Bronchial epithelial cell (primary cell): ENCODE measurements around the gene WDR81. TPM values are rescaled to one million over a fixed set of nuclear protein-coding genes. Genes with fewer than 3 reads are reported as not detected.

Experiments
- DNase-seq: peaks from one replicate; pipeline ENCODE4 v3.0.0-alpha.2; 2010; ENCODE audit warnings: low read depth
- FAIRE-seq: peaks from 2 replicates; lab custom pipeline; 2011; peaks lifted over from hg19 to GRCh38; lab: Jason Lieb, UNC
- H3K27me3 ChIP-seq: 2 replicates; pipeline ENCODE4 v1.5.1; 2011; ENCODE audit warnings: low read length; ENCODE audit not compliant: control insufficient read depth, insufficient read depth
- H3K36me3 ChIP-seq: 2 replicates; pipeline ENCODE4 v1.5.1; 2011; ENCODE audit warnings: low read length; ENCODE audit not compliant: control insufficient read depth, insufficient read depth
- H3K4me3 ChIP-seq: 2 replicates; pipeline ENCODE4 v1.5.1; 2011; ENCODE audit warnings: mild to moderate bottlenecking, low read depth, low read length, control low read depth
- total RNA-seq: library from RNA; depleted of rRNA; stranded (reverse); fragments of >200 nt; gene quantifications from 2 replicates; pipeline ENCODE4 v1.2.1, GENCODE V29; 2014
- TF ChIP-seq, protein P1 (sequence below): IDR thresholded peaks from 2 replicates; pipeline ENCODE4 v1.5.1; 2011; ENCODE audit warnings: mild to moderate bottlenecking, moderate library complexity, low read length, control low read depth, inconsistent platforms; ENCODE audit not compliant: insufficient read depth, severe bottlenecking

WDR81 gene
- total RNA-seq, 1 donor from 2014 or later = 21.6 TPM

DNA sequence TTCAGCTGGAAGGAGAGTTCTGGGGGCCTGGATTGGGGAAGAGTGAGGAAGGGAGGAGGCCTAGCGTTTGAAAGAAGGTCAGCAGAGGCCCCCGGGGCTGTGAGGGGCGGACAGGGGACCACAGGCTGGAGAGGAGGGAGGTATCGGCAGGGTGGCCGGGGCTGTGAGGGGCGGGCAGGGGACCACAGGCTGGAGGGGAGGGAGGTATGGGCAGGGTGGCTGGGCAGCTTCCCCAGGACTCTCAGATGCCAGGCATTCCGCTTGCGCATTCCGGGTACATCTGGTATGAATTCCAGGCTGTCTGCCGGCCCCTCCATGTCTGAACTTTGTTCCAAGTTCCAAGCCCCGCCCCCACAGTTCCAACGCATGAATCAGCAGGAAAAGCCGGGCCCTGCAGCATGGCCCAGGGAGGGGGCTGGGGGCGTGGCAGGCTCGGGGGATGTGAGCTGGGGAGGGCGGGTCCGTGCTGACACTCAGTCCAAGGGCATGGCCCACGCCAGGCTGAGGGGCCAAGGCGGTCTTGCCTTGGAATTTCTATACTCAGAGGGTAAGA lies 10.0 kb upstream of the WDR81 start:
- peak; percentile 80 for DNase-seq
- FAIRE-seq = no peak
- Histone ChIP-seq H3K4me3 (peak overlapping the region; percentile 87), H3K27me3 (no peaks in the 10 kb centered on the region), H3K36me3 (peaks cover 25% of the 10 kb centered on the region)
- TF ChIP-seq, protein P1, sequence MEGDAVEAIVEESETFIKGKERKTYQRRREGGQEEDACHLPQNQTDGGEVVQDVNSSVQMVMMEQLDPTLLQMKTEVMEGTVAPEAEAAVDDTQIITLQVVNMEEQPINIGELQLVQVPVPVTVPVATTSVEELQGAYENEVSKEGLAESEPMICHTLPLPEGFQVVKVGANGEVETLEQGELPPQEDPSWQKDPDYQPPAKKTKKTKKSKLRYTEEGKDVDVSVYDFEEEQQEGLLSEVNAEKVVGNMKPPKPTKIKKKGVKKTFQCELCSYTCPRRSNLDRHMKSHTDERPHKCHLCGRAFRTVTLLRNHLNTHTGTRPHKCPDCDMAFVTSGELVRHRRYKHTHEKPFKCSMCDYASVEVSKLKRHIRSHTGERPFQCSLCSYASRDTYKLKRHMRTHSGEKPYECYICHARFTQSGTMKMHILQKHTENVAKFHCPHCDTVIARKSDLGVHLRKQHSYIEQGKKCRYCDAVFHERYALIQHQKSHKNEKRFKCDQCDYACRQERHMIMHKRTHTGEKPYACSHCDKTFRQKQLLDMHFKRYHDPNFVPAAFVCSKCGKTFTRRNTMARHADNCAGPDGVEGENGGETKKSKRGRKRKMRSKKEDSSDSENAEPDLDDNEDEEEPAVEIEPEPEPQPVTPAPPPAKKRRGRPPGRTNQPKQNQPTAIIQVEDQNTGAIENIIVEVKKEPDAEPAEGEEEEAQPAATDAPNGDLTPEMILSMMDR = no peak

DNA sequence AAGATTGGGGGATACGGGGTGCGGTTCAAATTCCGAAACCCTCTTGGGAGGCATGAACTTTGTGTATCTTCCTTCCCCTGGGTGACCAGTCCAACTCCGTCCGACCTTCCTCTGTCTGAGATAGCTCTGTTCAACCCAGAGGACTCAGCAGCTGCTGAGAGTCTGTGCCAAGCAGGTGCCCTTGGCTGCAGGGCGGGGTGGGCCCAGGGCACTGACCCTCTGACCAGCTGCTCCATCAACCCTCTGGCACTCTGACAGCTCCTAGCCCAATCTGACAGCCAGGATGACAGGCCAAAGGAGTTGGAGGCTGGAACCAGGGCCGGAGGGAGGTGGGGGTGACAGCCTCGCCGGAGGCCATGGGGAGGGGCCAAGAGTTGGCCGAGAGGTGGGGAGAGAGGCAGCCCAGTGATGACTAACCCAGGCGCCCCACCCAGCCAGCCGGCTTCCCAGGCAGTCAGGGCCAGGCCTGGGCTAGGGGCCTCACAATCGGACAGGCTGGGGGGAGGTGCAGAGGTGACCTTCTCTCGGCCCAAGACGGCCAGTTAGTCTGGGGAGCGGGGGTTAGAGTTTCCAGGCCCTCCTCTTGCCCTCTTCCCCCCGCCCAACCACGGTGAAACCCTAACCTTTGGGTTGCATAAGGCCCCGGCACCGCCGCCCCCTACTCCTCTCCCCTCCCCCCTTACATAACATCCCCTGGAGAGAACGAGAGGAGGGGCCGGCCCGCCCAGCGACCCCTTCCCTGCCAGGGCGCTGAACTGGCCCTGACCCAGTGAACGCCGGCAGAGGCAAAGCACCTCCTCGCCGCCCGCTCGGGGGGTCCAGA lies 9.3 kb upstream of the WDR81 start:
- TF ChIP-seq, protein P1 = no peak
- H3K4me3 ChIP-seq = peak overlapping the region; percentile 87
- peaks cover 25% of the 10 kb centered on the region for H3K36me3 ChIP-seq
- peak; percentile 76 for DNase-seq
- H3K27me3 ChIP-seq = no peaks in the 10 kb centered on the region
- no peak for FAIRE-seq

DNA sequence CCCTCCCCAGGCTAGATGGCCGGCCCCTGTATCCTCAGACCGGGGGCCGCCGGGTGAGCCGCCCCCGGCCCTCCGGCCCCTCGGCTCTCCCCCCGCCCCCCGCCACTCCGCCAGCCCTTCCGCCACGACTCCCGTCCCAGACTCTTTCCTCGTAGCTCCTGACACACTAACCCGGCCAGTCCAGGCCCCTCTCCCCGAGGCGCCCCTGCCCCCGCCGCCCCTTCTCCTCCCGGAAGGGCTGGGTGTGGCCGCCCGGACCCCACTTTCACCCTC lies 8.8 kb upstream of the WDR81 start:
- H3K27me3 ChIP-seq = no peaks in the 10 kb centered on the region
- H3K36me3 ChIP-seq = peaks cover 25% of the 10 kb centered on the region
- peak overlapping the region; percentile 87 for H3K4me3 ChIP-seq
- DNase-seq = no peak
- TF ChIP-seq, protein P1 = no peak
- FAIRE-seq = no peak

DNA sequence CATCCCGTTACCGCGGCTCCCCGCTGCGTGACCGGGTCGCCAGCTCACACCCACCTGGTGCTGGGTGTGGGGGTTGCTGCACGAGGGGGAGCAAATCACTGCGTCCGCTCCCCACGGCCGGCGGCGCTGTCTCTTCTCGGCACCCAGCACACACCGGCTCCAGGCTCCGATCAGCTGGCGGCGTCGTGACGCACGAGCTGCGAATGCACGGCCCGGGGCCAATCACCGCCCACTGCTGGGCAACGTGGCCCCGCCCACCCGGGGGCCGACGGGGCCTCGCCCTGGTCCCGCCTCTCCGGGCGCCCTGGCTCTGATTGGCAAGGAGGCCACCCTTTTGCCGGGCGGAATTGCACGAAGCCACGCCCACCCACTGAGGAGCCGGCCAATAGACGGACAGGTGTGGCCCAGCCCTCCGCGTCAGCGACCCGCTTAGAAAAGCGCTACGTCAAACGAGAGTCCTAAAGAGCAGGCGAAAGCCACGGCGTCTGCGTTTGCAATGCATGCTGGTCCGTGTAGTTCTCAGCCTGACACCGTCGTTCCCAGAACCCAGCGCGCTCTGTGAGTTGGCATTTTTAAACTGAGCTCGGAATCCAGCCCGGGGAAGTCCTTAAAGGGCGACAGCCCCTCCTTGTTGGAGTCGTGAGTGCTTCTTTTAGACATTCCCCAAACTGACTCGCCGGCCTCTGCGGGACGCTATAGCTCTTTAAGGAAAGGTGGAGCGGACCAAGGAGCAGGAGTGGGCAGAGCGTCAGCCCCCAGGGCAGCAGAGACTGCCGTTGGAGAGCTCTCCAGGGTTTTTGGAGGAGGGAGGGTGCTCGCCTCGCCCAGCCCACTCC lies 8.2 kb upstream of the WDR81 start:
- FAIRE-seq = peak; percentile 95
- TF ChIP-seq, protein P1 = peak; percentile 23
- H3K36me3 ChIP-seq = peaks cover 25% of the 10 kb centered on the region
- no peaks in the 10 kb centered on the region for H3K27me3 ChIP-seq
- DNase-seq = peak; percentile 100
- peak overlapping the region; percentile 87 for H3K4me3 ChIP-seq

DNA sequence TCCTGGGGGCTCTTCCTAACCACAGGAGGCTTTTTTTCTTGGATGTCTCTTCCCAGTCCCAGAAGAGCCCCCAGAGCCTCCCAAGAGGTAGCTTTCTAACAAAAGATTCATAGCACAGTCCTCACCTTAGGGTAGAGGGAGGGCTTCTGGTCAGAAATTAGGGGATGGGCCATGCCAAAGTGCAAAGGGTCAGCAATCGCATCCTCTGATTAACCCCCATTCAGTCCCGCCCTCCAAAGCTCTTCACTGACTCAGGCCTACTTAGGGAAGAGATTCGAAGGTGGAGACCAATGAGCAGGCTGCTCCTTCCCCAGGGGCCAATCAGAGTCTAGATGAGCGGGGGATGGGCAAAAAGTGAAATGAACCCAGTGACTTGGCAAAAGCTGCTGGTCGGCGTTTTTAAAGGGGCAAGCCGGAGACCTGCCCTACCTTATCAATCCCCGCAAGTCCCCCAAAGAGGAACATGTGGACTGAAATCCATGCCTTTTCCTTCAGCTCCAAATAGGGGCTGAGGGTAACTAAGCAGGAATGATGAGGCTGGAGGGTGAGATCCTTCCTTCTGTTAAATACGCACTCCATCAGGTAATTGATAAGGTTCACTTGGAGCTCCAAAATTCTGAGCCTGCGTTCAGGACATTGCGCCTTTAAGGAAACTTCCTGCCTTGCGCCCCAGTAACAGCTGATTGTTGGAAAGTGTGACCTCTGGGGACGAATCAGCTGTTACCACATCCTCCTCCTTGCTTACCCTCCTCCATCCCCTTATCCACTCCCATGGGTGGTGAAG lies 7.4 kb upstream of the WDR81 start:
- peak overlapping the region; percentile 53 for H3K4me3 ChIP-seq
- no peaks in the 10 kb centered on the region for H3K27me3 ChIP-seq
- peaks cover 25% of the 10 kb centered on the region for H3K36me3 ChIP-seq
- DNase-seq (peak; percentile 97), FAIRE-seq (peak; percentile 80)
- TF ChIP-seq, protein P1 = no peak
